ENCODE measurements around the gene PTK6. TPM values are rescaled to one million over a fixed set of nuclear protein-coding genes. Genes with fewer than 3 reads are reported as not detected.

The PTK6 gene
- total RNA-seq, 1 donor from 2014 or later = not detected

DNA sequence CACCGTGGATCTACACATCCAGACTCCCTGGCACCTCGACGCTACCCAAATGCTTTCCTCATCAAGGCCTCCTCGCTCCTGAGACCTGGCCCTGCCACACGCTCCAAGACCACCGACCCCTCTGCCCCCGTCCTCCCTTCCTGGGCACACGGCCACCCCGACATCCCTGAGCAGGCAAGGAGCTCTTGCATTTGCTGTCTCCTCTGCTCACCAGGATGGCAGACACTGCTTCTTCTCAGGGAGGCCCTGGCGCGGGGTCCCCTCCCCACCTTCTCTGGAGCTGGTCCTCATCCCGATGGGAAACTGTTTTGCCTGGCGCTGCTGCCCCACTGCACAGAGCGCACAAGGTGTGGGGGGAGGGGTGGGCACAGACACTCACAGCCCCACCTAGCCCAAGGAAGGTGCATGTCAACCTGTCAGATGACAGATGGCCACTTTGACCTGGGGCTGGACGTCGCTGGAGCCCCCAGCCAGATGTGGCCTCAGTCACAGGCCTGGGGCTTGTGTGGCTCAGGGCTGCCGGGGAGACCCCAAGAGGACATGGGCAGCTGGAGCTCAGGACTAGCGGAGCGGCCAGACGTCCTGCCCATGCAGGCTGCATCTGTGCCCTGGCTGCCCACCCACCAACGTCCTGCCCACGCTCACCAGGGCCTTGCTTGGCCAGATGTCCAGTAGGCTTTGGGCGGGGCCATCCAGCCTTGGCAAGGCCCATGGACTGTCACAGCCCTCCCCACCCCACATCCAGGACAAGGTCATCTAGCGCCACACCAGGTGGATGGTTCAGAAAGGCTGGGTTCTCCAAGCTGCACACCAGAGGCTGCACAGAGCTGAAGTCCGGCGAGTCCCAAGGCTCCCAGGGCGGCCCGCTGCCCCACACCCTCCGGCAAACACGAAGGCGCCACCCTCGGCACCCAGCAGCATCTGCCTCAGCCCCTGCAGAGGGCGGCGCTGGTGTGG is 58.6 kb downstream of the PTK6 start:
- no peak overlapping the region for H3K4me3 ChIP-seq
- intact Hi-C loops (cut with micrococcal nuclease) = no loop called here
- peaks cover 98% of the 10 kb centered on the region for H3K27me3 ChIP-seq (ENCODE audit: low read depth)
- no peaks in the 10 kb centered on the region for H3K36me3 ChIP-seq
- DNase-seq = no peak
- TF ChIP-seq, protein P1, sequence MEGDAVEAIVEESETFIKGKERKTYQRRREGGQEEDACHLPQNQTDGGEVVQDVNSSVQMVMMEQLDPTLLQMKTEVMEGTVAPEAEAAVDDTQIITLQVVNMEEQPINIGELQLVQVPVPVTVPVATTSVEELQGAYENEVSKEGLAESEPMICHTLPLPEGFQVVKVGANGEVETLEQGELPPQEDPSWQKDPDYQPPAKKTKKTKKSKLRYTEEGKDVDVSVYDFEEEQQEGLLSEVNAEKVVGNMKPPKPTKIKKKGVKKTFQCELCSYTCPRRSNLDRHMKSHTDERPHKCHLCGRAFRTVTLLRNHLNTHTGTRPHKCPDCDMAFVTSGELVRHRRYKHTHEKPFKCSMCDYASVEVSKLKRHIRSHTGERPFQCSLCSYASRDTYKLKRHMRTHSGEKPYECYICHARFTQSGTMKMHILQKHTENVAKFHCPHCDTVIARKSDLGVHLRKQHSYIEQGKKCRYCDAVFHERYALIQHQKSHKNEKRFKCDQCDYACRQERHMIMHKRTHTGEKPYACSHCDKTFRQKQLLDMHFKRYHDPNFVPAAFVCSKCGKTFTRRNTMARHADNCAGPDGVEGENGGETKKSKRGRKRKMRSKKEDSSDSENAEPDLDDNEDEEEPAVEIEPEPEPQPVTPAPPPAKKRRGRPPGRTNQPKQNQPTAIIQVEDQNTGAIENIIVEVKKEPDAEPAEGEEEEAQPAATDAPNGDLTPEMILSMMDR (IDR thresholded peaks at IDR 0.05; ENCODE audit: borderline replicate concordance) = no peak
- H3K27ac ChIP-seq (replicated peaks) = no peak overlapping the region
- H3K9me3 ChIP-seq (replicated peaks) = no peaks in the 10 kb centered on the region
- peaks cover 17% of the 10 kb centered on the region for H3K4me1 ChIP-seq

Other genes starting within 250 kb of the PTK6 start
- gene COL20A1, start 244.2 kb downstream of the PTK6 start, total RNA-seq = not detected
- 0.38 TPM for gene CHRNA4, start 176.0 kb downstream of the PTK6 start, total RNA-seq
- 2.3 TPM for gene KCNQ2, start 64.7 kb downstream of the PTK6 start, total RNA-seq
- 1,286 TPM for gene EEF1A2, start 38.3 kb downstream of the PTK6 start, total RNA-seq
- gene PPDPF, start 16.6 kb downstream of the PTK6 start, total RNA-seq = 371 TPM
- gene SRMS, start 10.4 kb upstream of the PTK6 start, total RNA-seq = not detected
- 0.14 TPM for gene FNDC11, start 16.8 kb upstream of the PTK6 start, total RNA-seq
- gene HELZ2, start 36.9 kb upstream of the PTK6 start, total RNA-seq = 10.6 TPM
- gene GMEB2, start 89.7 kb upstream of the PTK6 start, total RNA-seq = 5.3 TPM
- gene STMN3, start 116.0 kb upstream of the PTK6 start, total RNA-seq = 4.6 TPM
- gene RTEL1, start 120.9 kb upstream of the PTK6 start, total RNA-seq = 9.6 TPM
- gene TNFRSF6B, start 159.3 kb upstream of the PTK6 start, total RNA-seq = 0.27 TPM
- gene ARFRP1, start 170.6 kb upstream of the PTK6 start, total RNA-seq = 37.1 TPM
- gene ZGPAT, start 170.7 kb upstream of the PTK6 start, total RNA-seq = 15.8 TPM
- gene LIME1, start 199.3 kb upstream of the PTK6 start, total RNA-seq = 3.4 TPM
- gene SLC2A4RG, start 202.4 kb upstream of the PTK6 start, total RNA-seq = 79.2 TPM

All from left ventricle myocardium inferior (tissue), 1 donor.